Liver (tissue), 9 donors: ENCODE results near the gene ANKLE1. TPM values are rescaled to one million over a fixed set of nuclear protein-coding genes. Genes with fewer than 3 reads are reported as not detected.
A peak's percentile ranks its signal among the peaks of the same experiment; 100 is the strongest.

ENCODE experiments used
- DNase-seq: peaks from one replicate; pipeline ENCODE4 v3.0.0-alpha.2; 2017; ENCODE audit warnings: low spot score
- H3K27ac ChIP-seq, 2 donors: one replicate each; pipeline ENCODE4 v1.7.0; 2013; ENCODE audit warnings: inconsistent platforms in 2 of 2, low read length in 2 of 2, control low read depth in 1 of 2, low read depth in 1 of 2, mild to moderate bottlenecking in 1 of 2
- H3K27me3 ChIP-seq, 4 donors: one replicate each; pipeline versions ENCODE4 v1.6.1 to v1.7.0; 2013; ENCODE audit warnings: low read length in 3 of 4, inconsistent platforms in 1 of 4, mild to moderate bottlenecking in 1 of 4, moderate library complexity in 1 of 4; ENCODE audit not compliant: control insufficient read depth in 4 of 4, insufficient read depth in 4 of 4
- H3K36me3 ChIP-seq, 4 donors: one replicate each; pipeline versions ENCODE4 v1.6.1 to v1.7.0; 2013; ENCODE audit warnings: low read length in 3 of 4, mild to moderate bottlenecking in 3 of 4, low read depth in 1 of 4, moderate library complexity in 1 of 4; ENCODE audit not compliant: control insufficient read depth in 4 of 4, insufficient read depth in 3 of 4
- H3K4me1 ChIP-seq, 4 donors: one replicate each; pipeline versions ENCODE4 v1.6.1 to v1.7.0; 2013; ENCODE audit warnings: low read length in 3 of 4, mild to moderate bottlenecking in 3 of 4, moderate library complexity in 1 of 4; ENCODE audit not compliant: control insufficient read depth in 4 of 4, insufficient read depth in 4 of 4
- H3K4me3 ChIP-seq, 3 donors: one replicate each; pipeline versions ENCODE4 v1.6.1 to v1.7.0; 2013; ENCODE audit warnings: low read length in 3 of 3, control low read depth in 1 of 3, low read depth in 1 of 3, mild to moderate bottlenecking in 1 of 3
- H3K9ac ChIP-seq, 2 donors: one replicate each; pipeline ENCODE4 v1.7.0; 2013; ENCODE audit warnings: low read length in 2 of 2, mild to moderate bottlenecking in 2 of 2, moderate library complexity in 2 of 2, control low read depth in 1 of 2, low read depth in 1 of 2
- H3K9me3 ChIP-seq, 4 donors: one replicate each; pipeline versions ENCODE4 v1.6.1 to v1.7.0; 2013; ENCODE audit warnings: low read length in 3 of 4; ENCODE audit not compliant: control insufficient read depth in 4 of 4
- CTCF ChIP-seq: fragments of 150-350 bp; IDR thresholded peaks from 2 replicates; pipeline ENCODE4 v1.5.1; 2017; ENCODE audit warnings: improper control_type of control experiment, low read depth, low read length; ENCODE audit not compliant: missing input control
- EGR1 ChIP-seq, 2 donors: IDR thresholded peaks; 2 replicates each; pipeline ENCODE4 v1.6.1; 2016 to 2018; ENCODE audit warnings: antibody characterized with exemption in 2 of 2, low read depth in 2 of 2
- FOXA1 ChIP-seq: IDR thresholded peaks from 2 replicates; pipeline ENCODE4 v1.6.1; 2016; ENCODE audit warnings: antibody characterized with exemption
- FOXA2 ChIP-seq: IDR thresholded peaks from 2 replicates; pipeline ENCODE4 v1.6.1; 2016; ENCODE audit warnings: antibody characterized with exemption
- GABPA ChIP-seq, 2 donors: IDR thresholded peaks in 1 of 2; conservative IDR thresholded peaks in 1 of 2; 2 replicates each; pipeline ENCODE4 v1.6.1; 2016; ENCODE audit warnings: antibody characterized with exemption in 2 of 2, mild to moderate bottlenecking in 1 of 2, moderate library complexity in 1 of 2
- HNF4A ChIP-seq, 2 donors: conservative IDR thresholded peaks; 2 replicates each; pipeline ENCODE4 v1.6.1; 2016; ENCODE audit warnings: antibody characterized with exemption in 2 of 2, mild to moderate bottlenecking in 2 of 2
- HNF4G ChIP-seq: IDR thresholded peaks from 2 replicates; pipeline ENCODE4 v1.6.1; 2016; ENCODE audit warnings: antibody characterized with exemption
- JUND ChIP-seq, 2 donors: IDR thresholded peaks; 2 replicates each; pipeline ENCODE4 v1.6.1; 2016; ENCODE audit warnings: antibody characterized with exemption in 2 of 2
- NR2F2 ChIP-seq: IDR thresholded peaks from 2 replicates; pipeline ENCODE4 v1.6.1; 2016; ENCODE audit warnings: antibody characterized with exemption
- RAD21 ChIP-seq, 2 donors: IDR thresholded peaks; 2 replicates each; pipeline ENCODE4 v1.6.1; 2016; ENCODE audit warnings: antibody characterized with exemption in 2 of 2, mild to moderate bottlenecking in 2 of 2
- REST ChIP-seq: IDR thresholded peaks from 2 replicates; pipeline ENCODE4 v1.6.1; 2016; ENCODE audit warnings: antibody characterized with exemption, mild to moderate bottlenecking
- RXRA ChIP-seq, 2 donors: IDR thresholded peaks; 2 replicates each; pipeline ENCODE4 v1.6.1; 2017 to 2018; ENCODE audit warnings: antibody characterized with exemption in 2 of 2, mild to moderate bottlenecking in 1 of 2
- SP1 ChIP-seq: IDR thresholded peaks from 2 replicates; pipeline ENCODE4 v1.6.1; 2018; ENCODE audit warnings: antibody characterized with exemption, mild to moderate bottlenecking
- TAF1 ChIP-seq: conservative IDR thresholded peaks from 2 replicates; pipeline ENCODE4 v1.6.1; 2016; ENCODE audit warnings: antibody characterized with exemption, mild to moderate bottlenecking
- YY1 ChIP-seq: IDR thresholded peaks from 2 replicates; pipeline ENCODE4 v1.6.1; 2016; ENCODE audit warnings: antibody characterized with exemption, mild to moderate bottlenecking
- ZBTB33 ChIP-seq: IDR thresholded peaks from 2 replicates; pipeline ENCODE4 v1.6.1; 2016; ENCODE audit warnings: antibody characterized with exemption
- WGBS: extraction: QIAGEN DNeasy Blood & Tissue Kit; methylation state at CpG from one replicate; pipeline ENCODE4 v1.1.7; 2013; 5-methylcytosine and 5-hydroxymethylcytosine counted together
- polyA plus RNA-seq, 2 donors: library from polyadenylated mRNA; stranded (reverse) in 1 of 2; unstranded in 1 of 2; fragments of 200-250 nt in 1 of 2; fragments of >200 nt in 1 of 2; fragmentation: Nextera tagmentation in 1 of 2; extraction: Ambion mirVana in 1 of 2; gene quantifications; one replicate each; pipeline versions ENCODE4 v1.2.1 to v1.2.3, GENCODE V29; 2013 to 2015
- total RNA-seq, 2 donors: library from RNA; depleted of rRNA; stranded (reverse); fragments of >200 nt; gene quantifications; one replicate each; pipeline ENCODE4 v1.2.3, GENCODE V29; 2014
- TF ChIP-seq, protein P1 (sequence below): IDR thresholded peaks from 2 replicates; pipeline ENCODE4 v1.6.1; 2016; ENCODE audit warnings: antibody characterized with exemption
- TF ChIP-seq, protein P2 (sequence below): IDR thresholded peaks from 2 replicates; pipeline ENCODE4 v1.6.1; 2016; ENCODE audit warnings: antibody characterized with exemption
- donor health status: healthy.
- donor health status: healthy.
- donor health status: healthy.
- donor health status: healthy.
- donor health status: healthy.

The ANKLE1 gene
- total and polyA plus RNA-seq, 4 donors: 0.10 to 43.2 (median 0.29) TPM

- Histone ChIP-seq H3K4me3 (peak overlapping the region; percentile 75 to 89 (median 88)), H3K9me3 (no peaks in the 10 kb centered on the region), H3K27ac (peak overlapping the region; percentile 81), H3K27me3 (no peaks in the 10 kb centered on the region), H3K36me3 (peaks cover under 1 to 2% (median under 1%) of the 10 kb centered on the region in 4 donors), H3K4me1 (peaks cover 19 to 70% (median 65%) of the 10 kb centered on the region in 4 donors), H3K9ac (peak overlapping the region; percentile 64 to 69)
- 21% methylated on average over 8 of the region's 8 CpGs for WGBS
- DNase-seq: no peak
- peak; percentile 86 to 87 for TF ChIP-seq RXRA (IDR thresholded peaks at IDR 0.05)
- TF ChIP-seq CTCF: no peak
- no peak for TF ChIP-seq EGR1 (IDR thresholded peaks at IDR 0.05; ENCODE audit: low read depth in 2 of 2)
- TF ChIP-seq HNF4A (conservative IDR thresholded peaks at IDR 0.05): peak; percentile 96 to 97
- no peak for TF ChIP-seq FOXA1
- TF ChIP-seq REST: peak; percentile 23
- peak; percentile 94 for TF ChIP-seq HNF4G
- peak; percentile 58 for TF ChIP-seq YY1
- TF ChIP-seq TAF1: peak; percentile 24
- peak in 1 of 2 donors; percentile 26 for TF ChIP-seq RAD21 (IDR thresholded peaks at IDR 0.05)
- peak; percentile 88 for TF ChIP-seq SP1
- TF ChIP-seq, protein P1, sequence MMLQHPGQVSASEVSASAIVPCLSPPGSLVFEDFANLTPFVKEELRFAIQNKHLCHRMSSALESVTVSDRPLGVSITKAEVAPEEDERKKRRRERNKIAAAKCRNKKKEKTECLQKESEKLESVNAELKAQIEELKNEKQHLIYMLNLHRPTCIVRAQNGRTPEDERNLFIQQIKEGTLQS: no peak
- TF ChIP-seq, protein P2, sequence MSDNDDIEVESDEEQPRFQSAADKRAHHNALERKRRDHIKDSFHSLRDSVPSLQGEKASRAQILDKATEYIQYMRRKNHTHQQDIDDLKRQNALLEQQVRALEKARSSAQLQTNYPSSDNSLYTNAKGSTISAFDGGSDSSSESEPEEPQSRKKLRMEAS: peak; percentile 43
- no peak for TF ChIP-seq FOXA2
- no peak for TF ChIP-seq NR2F2
- no peak for TF ChIP-seq GABPA (IDR thresholded peaks at IDR 0.05 in 1 of 2, conservative IDR thresholded peaks at IDR 0.05 in 1 of 2)
- TF ChIP-seq JUND (IDR thresholded peaks at IDR 0.05): peak in 1 of 2 donors; percentile 32
- TF ChIP-seq ZBTB33: peak; percentile 23
Observed at GRCh38 chr19:17243211-17243829, 38.4 kb upstream of the ANKLE1 start.
